ENCODE results near the gene ITGAV.

DNA sequence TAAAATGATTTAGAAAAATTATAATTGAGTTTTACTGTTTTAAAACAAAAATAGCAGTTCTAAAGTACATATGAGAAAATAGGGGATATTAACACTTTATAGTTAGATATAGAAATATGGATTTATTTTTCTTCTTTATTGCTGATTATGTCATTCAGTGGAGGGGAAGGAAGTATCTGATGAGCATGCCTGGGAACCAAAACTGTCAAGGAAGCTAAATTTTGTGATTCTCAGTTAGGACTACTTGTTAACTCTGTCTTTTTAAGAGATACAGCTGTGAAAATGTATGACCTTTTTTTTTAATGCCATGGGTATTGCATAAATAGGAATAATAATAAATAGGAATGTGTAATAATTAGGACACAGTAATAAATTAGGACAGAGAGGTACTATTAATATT is 44.8 kb downstream of the ITGAV start:
- TF ChIP-seq EZH2 (IDR thresholded peaks at IDR 0.05; ENCODE audit: borderline replicate concordance), result no peak
- TF ChIP-seq, protein P1, sequence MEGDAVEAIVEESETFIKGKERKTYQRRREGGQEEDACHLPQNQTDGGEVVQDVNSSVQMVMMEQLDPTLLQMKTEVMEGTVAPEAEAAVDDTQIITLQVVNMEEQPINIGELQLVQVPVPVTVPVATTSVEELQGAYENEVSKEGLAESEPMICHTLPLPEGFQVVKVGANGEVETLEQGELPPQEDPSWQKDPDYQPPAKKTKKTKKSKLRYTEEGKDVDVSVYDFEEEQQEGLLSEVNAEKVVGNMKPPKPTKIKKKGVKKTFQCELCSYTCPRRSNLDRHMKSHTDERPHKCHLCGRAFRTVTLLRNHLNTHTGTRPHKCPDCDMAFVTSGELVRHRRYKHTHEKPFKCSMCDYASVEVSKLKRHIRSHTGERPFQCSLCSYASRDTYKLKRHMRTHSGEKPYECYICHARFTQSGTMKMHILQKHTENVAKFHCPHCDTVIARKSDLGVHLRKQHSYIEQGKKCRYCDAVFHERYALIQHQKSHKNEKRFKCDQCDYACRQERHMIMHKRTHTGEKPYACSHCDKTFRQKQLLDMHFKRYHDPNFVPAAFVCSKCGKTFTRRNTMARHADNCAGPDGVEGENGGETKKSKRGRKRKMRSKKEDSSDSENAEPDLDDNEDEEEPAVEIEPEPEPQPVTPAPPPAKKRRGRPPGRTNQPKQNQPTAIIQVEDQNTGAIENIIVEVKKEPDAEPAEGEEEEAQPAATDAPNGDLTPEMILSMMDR (IDR thresholded peaks at IDR 0.05; ENCODE audit: poor library complexity), result no peak

All from hepatocyte (in vitro differentiated cells).